Amygdala (tissue), 56 donors: ENCODE data around the gene TBC1D8.
A peak's percentile ranks its signal among the peaks of the same experiment; 100 is the strongest.

ENCODE experiments used
- DNase-seq, 56 donors: peaks; one replicate each; lab custom pipeline; 2025; lab: John Stamatoyannopoulos, UW

The TBC1D8 gene

GRCh38 chr2:101006065-101006715 is 145.0 kb downstream of the TBC1D8 start:
- DNase-seq, result no peak

DNA sequence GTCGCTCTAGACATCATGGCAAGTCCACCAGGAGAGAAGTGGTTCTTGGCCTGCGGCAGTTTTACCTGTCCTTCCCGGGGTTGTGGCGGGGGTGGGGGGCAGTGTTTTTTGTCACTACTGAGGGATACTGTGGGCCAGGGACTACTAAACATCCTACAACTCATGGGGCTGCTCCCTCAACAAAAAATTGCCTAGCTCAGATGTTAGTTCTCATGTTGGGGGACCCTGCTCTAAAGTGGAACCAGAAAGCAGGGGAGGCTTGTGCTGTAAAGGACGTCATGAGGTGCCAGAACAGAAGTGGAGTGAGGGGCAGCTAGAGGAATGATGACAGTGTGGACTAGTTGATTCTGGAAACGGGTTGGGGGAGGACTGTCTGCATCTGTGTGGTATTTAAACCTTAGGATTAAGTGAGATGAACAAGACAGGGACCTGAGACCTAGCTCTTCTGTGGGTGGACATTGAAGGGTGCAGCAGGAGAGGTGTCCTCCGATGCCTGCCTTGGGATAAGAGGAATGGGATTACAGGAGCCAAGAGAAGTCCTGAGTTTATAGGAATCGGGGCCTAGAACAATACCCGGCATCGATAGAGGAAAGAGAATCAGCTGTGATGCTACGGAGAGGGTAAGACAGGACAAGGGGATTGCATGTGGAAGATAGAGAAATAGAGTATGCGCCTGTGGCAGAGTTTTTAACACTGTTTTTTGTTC is 146.4 kb downstream of the TBC1D8 start:
- DNase-seq, result no peak

GRCh38 chr2:101003278-101003775 is 147.9 kb downstream of the TBC1D8 start:
- no peak for DNase-seq

DNA sequence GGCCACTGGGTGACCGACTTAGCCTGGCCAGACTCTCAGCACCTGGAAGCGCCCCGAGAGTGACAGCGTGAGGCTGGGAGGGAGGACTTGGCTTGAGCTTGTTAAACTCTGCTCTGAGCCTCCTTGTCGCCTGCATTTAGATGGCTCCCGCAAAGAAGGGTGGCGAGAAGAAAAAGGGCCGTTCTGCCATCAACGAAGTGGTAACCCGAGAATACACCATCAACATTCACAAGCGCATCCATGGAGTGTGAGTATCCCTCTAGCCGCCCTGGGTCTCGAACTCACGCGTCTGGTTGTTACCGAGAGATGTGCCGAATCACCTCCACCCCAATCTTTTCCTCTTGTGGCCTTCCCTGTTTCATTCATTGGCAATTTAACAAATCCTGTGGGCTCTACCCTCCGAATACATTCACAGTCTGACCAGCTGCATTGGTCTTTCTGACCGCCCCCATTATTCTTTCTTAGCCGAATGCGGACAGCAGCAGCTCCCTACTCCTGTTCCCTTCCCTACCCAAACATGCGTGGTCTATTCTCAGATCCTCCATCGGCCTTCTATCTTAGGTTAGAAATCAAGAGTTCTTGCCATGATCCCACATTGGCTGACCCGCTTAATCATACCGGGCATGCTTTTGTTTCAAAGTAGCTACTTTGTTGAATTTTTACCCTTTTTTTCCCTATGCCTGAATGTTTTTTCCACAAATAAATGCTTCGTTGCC is 148.5 kb downstream of the TBC1D8 start:
- peak in 2 of 56 donors; percentile 55 to 60 for DNase-seq

GRCh38 chr2:101001691-101002561 is 149.3 kb downstream of the TBC1D8 start, which contains the start of gene RPL31:
Gene RPL31, plus strand, starts transcription at chr2:101002289. Its CDS starts 413 bp downstream, at chr2:101002702.
- peak; percentile 72 to 98 (median 93) for DNase-seq

- DNase-seq, result no peak
These were observed 151.2 kb downstream of the TBC1D8 start for GRCh38 chr2:100999995-101000394.

DNA sequence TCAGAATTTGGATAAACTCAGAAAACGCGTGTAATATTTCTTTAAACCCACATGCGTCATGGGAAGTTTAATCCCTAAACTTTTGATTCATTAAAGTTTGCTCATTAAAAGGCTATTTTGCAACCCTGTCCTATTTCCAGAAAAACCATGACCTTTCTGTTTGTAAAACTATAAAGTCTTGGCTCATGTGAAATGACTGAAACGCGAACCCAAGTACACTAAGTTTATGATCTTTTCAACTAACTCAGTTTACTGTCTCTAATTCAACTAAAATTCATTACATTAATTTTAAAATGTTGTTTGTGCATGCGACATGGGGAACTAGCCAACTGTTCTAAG is 153.0 kb downstream of the TBC1D8 start:
- DNase-seq, result no peak

DNA sequence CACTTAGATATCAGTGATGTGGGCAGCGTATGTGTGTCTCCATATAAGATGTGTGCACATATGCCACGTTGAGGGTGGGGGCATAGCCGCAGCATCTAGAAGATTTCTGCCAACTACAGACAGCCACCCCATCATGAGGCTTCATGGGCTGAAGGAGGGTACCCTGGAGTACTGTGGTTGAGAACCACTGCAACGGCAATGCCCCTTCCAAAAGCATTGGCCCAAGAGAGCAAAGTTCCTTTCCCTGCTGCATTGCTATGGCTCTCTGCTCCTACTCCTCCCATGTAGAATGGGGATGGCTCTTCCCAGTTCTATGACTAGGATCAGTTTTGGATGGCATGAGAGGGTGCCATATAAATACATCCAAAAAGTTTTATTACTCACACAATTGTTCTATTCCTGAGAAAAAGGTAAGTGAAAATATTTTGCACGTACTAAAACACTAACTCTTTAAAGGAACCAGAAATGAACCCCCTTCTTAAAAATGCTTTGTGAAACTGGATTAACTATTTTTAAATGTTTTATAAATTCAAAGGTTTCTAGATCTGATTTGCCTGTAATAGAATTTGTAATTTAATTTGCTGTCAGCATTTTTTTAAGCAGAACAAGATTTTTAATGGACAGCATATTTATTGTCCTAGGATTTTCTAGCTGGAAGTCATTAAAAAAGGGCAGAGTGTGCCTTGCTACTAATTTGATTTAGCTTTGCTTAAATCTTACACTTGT is 153.5 kb downstream of the TBC1D8 start:
- no peak for DNase-seq

DNA sequence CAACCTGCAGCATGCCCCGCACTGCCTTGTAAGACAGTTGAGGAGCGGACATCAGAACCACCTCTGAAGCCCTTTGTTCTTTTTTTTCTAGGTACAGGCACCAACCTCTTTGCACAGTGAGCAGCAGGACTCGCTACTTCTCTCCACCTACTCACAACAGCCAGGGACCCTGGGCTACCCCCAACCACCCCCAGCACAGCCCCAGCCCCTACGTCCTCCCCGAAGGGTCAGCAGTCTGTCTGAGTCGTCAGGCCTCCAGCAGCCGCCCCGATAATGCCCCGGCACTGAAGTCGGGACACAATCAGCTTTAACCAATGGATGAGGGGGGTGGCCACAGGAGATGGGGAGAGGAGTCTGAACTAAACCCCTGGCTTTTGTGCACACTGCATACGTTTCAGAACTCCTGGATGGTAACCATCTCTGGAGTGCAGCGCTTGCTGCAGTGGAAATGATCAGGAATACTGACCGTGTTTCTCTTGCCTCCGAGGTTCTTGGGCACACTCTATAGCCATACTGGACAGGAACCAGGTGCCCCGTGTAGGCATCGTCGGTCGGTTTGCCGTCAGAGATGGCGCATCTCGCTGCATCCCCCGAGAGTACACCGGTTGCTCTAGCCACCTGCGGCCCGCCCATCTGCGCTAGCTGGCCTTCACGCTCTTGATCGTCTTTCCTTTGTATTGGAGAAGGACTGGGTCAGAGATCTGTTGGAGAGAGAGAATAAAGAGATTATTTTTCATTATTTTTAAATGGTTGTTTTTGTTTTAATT is 155.7 kb downstream of the TBC1D8 start:
- no peak for DNase-seq

DNA sequence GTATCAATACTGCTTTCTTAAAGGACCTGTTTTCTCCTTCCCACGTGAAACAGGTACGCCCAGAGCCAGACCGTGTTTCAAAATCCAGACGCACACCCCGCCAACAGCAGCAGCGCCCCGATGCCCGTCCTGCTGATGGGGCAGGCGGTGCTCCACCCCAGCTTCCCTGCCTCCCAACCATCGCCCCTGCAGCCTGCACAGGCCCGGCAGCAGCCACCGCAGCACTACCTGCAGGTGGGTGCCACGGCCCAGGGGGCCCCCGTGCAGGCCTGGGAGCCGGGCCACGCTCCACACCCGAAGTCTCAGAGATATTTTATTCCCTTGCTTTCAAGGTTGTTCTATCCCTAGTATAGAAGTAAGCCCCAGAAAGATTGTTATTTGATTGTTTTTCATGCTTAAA is 157.9 kb downstream of the TBC1D8 start:
- DNase-seq, result no peak

DNA sequence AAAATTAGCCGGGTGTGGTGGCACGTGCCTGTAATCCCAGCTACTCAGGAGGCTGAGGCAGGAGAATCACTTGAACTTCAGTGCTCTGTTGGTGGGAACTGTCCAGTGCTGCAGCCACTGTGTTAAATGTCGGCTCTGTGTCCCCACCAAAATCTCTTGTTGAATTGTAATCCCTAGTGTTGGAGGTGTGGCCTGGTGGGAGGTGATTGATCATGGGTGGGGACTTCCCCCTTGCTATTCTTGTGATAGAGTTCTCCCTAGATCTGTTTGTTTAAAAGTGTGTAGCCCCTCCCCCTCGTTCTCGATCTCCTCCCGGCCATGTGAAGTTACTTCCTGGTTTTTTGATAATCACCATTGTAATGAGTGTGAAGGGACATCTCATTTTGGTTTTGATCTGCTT is 158.9 kb downstream of the TBC1D8 start:
- no peak for DNase-seq

GRCh38 chr2:100991404-100991773 is 159.8 kb downstream of the TBC1D8 start:
- DNase-seq, result no peak

DNA sequence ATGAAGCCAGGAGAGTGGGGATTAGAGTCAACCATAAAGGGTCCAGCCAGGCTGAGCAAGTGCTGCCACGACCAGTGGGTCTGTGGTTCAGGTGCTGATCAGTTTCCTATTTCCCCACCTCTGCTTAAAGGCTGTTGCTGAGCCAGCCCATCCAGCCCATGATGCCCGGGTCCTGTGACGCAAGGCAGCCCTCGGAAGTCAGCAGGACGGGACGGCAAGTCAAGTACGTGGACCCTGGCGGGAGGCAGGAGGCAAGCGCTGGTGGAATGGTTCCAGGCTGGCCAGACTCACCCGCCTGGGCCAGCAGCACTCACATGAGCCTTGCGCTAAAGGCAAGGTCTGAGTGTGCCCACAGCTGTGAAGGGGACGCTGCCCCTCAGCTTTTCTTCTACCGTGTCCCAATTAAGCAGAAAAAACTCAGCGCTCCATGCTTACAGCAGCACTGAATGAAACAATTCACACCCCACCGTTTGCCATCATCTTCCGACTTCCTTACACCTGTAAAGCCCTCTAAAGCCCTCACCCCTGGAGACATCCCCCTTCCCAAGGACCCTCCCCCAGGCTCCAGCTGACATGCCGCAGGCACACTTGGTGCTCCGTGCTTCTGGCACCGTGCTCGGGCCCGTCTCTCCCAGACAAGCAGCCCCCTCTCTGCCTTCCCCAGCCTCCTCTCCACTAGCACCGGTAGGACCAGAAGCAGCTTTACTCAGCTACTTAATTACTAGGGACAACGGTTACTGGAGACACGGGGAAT is 160.4 kb downstream of the TBC1D8 start:
- DNase-seq, result no peak

DNA sequence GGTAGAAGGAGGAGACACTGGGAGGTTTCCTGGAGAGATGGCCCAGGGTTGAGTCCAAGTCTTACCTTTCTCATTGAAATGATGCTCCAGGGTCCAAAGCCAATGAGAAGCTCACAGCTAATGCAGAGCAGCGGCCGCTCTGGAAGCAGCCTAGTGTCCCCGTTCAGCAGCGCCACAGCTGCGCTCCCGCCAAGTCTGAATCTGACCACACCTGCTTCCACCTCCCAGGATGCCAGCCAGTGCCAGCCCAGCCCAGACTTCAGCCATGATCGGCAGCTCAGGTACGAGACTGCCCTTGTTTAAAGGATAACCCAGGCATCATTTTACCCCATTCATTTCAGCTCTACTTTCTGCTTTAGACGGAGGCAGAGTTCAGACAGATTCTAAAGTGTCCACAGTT is 161.0 kb downstream of the TBC1D8 start:
- DNase-seq, result no peak

- no peak for DNase-seq
These were observed 161.5 kb downstream of the TBC1D8 start for GRCh38 chr2:100989666-100990065.

DNA sequence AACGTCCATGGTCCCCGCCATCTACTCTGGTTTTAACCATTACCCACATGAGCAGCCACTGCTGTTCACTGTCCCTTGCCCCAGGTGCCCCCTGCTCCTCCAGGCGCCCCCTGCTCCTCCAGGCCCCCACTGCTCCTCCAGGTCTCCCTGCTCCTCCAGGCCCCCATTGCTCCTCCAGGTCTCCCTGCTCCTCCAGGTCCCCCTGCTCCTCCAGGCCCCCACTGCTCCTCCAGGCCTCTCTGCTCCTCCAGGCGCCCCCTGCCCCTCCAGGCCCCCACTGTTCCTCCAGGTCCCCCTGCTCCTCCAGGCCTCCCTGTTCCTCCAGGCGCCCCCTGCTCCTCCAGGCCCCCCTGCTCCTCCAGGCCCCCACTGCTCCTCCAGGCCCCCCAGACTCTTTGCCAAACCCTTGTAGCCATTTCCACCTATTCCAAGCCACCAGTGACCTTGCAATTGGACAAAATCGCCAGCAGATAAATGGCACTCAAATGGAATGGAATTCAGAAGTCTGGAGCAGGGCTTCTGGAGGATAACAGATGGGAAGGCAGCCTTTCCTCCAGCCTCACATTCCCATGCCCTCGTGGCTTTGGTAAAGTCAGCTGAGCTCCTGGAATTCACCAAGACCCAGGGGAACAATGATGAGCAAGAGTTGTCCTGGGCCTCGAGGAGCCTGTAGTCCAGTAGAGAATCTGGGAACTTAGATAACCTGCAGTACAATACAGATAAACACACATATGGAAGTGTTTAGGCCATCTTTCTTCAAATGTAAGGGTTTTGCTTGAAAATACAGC is 162.4 kb downstream of the TBC1D8 start:
- DNase-seq, result no peak

- DNase-seq, result no peak
These were observed 163.2 kb downstream of the TBC1D8 start for GRCh38 chr2:100987974-100988373.

- no peak for DNase-seq
These were observed 163.6 kb downstream of the TBC1D8 start for GRCh38 chr2:100987536-100987935.
